RPMI8226 (cell line): ENCODE data around the gene DNAH10.

Experiments
- DNase-seq: peaks from one replicate; pipeline ENCODE4 v3.0.0-alpha.2; 2015

Gene DNAH10

DNA sequence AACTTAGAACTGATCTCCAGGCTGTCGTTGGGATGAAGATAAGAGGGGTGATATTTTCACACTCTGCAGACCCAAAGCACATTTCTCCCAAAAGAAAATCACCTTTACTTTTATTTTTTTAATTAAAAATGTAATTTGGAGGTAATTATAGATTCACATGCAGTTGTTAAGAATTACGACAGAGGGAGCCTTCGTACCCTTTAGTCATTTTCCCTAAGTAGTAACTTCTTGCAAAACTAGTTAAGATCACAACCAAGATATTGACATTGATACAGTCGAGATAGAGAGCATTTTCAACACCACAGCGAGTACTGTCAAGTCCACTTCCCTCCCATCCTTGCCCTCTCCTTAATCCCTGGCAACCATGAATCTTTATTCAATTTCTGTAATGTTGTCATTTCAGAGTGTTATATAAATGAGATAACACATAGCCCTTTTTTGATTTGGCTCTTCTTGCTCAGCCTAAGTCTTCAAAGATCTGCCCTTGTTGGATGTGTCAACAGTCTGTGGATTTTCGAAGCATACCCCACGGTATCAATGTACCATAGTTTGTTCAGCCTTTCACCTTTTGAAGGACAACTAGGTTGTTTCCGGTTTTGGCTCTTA lies 39.6 kb downstream of the DNAH10 start:
- peak; percentile 13 for DNase-seq

DNA sequence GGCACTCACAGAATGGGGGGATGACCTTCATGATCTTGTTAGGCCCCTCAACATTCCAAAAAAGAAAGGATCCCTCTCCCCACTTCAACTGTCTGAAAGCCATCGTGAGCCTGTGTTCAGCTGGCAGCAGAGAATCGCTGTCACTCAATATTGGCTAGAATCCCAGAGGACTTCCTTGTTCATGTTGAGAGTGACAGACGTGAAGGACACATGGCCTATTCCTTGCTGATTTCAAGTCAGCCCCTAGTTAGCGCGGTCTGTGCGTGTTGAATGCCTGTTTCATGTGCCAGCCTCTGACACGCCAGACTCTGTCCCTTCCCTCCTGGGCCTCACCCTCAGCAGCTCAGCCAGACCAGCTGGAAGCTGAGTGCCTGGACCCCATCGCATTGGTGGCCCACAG lies 43.1 kb downstream of the DNAH10 start:
- DNase-seq: no peak

DNA sequence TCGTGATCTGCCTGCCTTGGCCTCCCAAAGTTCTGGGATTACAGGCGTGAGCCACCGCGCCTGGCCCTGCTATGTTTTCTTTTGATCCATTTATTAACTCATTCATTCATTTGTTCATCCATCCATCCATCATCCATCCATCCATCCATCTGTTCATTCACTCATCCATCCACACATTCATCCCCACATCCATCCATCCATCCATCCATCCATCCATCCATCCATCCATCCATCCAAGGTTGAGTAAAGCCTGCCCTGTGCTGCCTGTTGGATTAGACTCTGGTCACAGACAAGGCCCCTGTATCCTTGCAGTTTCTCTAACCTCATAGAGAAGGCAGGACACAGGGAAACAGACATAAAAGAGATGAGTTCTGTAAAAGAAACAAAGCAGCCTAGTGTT lies 44.9 kb downstream of the DNAH10 start:
- no peak for DNase-seq

DNA sequence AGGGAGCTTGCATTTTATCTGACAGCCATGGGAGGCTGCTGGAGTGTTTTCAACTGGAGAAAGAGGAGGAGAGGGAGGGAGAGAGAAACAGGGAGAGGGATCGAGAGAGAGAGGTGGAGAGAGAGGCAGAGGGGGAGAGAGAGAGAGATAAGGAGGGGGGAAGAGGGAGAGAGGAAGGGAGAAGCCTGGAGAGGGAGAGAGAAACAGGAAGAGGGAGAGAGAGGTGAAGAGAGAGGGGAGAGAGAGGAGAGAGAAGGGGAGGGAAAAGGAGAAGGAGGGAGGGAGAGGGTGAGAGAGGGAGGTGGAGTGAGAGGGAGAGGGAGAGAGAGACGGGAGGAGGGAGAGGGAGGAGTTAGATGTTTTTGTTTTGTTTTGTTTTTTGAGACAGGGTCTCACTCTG lies 45.6 kb downstream of the DNAH10 start:
- no peak for DNase-seq

DNA sequence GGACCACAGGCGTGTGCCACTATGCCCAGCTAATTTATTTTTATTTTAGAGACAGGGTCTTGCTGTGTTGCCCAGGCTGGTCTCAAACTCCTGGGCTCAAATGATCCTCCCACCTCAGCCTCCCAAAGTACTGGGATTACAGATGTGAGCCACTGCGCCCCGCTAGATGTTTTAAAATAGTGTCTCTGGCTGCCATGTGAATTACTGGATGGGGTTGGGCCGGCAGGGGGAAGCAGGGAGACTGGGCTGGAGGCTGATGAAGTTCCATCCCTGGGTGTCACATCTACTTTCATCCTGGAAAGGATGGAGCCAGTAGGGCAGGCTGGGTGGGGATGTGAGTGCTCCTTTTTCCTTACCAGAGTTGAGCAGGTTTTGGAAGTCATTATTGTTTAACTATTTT lies 46.1 kb downstream of the DNAH10 start:
- DNase-seq: no peak

DNA sequence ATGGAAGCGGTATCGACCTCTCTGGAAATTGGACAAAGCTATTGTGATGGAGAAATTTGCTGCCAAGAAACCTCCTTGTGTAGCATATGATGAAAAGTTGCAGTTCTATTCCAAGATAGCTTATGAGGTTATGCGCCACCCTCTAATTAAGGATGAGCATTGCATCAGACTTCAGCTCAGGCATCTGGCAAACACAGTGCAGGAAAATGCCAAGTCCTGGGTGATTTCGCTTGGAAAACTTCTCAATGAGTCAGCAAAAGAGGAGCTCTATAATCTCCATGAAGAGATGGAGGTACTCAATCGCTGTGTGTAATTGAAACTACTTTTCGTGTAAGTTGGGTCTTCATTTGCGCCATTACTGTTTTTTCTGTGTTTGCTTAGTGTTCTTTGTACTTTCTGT lies 51.2 kb downstream of the DNAH10 start:
- DNase-seq: no peak

DNA sequence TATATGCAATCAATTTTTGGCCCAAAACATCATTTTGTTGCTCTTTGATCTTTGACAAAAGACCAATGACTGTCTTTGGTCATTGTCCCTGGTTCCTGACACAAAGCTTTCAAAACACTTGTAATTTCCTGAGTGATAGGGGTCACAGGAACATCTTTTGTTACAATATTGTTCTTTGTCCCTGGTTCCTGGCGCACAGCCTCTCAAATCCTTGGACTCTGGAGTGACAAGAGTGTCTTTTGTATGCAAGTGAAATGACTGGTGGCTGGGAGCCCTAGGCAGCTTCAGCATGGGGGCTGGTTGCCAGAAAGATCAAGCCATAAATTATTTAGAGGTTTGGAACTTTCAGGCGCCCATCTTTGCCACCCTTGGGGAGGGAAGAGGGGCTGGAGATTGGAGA lies 53.9 kb downstream of the DNAH10 start:
- no peak for DNase-seq

DNA sequence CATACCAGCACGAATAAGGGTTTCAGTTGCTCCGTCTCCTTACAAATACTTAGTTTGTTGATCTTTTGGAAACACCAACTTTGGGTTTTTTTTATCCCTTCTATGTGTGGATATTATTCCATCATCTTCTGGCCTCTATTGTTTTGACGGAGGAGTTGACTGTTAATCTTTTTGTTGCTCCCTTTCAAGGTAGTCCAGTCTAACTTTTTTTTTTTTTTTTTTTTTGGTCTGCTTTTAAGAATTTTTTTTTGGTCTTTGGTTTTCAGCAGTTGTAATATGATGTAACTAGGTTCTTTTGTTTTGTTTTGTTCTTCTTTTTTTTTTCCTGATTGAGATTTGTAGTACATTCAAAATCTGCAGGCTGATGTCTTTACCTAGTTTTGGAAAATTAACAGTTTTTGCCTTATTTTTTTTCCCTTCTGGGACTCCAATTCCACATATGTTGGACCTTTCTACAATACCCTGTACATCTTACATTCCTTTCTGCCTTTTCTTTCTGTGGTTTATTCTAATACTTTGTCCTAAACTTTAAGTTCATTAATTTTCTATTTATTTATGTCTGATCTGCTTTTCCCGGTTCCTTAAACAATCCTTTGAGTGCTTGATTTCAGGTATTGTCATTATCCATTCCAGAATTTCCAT lies 54.9 kb downstream of the DNAH10 start:
- DNase-seq: no peak

DNA sequence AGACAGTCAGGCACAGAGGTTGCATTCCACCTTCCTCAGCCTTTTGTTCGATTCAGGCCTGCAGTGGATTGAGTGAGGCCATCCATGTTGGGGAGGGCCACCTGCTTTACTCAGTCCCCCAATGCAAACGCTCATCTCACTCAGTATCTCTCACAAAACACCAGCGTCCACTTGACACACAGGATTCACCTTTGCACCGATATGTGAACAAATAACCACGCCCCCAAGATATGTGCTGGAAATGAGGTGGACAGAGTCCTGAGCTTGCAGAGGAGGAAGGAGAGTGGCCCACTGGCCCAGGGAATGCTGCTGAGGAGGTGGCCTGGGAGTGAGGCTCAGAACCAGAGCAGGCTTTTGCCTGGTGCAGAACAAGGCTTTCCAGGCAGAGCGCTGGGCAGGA lies 60.7 kb downstream of the DNAH10 start:
- DNase-seq: no peak

DNA sequence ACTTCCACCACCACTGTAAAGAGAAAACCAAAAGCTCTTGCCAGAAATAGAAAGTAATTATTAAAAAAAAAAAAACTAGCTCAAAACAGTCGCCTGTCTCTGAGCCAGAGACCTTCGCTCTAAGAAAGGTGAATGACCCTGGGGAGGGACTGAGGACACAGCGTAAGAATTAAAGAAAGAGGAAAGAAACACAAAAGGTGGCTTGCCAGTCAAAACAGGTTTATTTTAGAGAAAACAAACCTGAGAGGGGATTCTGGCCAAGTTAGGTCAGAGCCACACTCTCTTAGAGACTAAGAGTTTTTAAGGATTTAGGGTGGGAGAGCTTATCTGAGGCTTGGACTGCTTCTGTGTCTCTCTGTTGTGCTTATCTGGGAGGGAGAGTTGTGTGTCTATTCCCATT lies 66.0 kb downstream of the DNAH10 start:
- no peak for DNase-seq

DNA sequence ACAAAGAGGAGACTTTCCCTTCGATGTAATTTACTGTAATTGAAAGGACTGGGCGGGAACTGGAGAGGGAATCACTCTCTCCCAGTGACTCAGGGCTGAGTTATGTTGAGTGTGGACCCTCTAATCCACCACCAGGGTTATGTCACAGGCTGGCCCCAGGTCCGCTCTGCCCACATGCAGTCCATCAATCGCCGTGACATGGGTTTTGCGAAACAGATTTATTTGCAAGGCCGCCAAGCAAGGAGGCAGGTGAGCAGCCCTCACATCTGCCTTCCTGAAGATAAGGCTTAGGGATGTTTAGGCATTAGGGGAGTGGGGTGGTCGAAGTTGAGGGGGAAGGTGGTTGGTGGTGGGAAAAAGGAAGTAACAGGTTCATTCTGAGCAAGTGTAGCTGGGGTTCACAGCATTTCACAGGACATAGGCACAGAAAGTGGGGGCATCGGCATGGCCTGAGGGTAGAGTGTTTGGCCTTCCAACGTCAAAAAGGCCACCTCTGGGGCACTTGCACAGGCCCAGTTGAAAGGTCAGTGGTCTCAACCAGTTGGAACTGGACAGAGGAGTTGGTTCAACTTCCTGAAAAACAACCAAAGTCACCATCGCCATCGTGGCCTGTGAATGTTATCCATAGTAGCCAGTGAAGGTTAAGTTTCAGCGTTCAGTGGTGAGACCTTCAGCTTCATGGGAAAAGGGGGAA lies 66.9 kb downstream of the DNAH10 start:
- no peak for DNase-seq

DNA sequence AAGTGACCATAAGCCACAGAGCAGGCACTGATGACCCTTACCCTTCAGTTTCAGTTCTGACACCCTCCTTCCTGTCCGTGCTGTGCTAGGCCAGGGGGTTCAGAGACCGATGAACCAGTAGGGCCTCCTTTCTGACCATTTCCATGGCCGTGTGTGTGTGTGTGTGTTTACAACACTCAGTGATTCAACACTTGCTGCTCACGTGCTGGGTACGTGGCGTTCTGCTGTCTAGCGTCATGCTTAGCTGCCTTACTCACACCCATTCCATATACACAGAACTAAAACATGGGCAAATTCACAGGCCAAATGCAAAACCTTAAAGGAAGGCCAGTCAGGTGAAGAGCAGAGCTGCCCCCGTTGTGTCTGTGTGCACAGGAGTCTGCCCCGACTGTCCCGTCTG lies 67.5 kb downstream of the DNAH10 start:
- DNase-seq: no peak

DNA sequence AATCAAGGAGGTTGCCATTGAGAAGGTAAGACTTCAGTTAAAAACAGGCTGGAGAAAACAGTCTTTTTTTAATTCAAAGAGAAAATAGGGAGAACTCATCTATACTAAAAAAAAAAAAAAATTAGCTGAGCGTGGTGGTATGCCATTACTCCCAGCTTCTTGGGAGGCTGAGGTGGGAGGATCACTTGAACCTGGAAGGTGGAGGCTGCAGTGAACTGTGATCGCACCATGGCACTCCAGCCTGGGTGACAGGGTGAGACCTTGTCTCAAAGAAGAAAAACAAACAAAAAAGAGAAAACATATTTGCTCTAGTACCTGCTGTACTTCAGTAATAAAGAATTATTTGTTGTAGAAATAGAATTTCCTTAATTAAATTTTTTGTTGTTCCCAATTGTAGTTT lies 68.6 kb downstream of the DNAH10 start:
- DNase-seq: no peak

DNA sequence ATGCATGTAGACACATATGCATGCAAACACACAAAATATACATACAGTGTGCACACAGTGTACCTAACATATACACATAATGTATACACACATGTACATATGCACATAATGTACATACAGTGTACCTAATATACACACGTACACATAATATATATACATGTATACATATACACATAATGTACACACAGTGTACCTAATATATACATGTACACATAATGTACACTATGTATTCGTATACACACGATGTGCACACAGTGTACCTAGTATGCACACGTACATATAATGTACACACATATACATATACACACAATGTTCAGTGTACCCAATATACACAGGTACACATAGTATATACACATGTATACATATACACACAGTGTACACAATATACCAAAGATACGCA lies 70.0 kb downstream of the DNAH10 start:
- DNase-seq: no peak

DNA sequence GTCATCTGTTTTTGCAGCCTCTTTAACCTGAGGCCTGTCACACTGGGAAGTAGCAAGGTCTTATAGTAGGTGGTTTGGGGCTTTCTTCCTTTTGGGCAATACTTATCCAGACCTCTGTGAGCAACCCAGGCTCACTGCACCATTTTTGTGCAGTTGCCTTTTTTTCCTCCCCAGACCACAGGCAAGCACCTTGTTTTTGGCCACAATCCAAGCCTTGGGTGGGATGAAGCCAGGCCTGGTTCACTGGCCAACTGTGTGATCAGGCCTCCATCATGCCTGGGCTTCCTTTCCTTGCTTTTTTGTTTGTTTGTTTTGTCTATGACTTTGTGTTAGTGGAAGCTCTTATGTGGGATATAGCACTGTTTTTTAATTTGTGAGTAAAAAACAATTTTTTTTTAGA lies 71.7 kb downstream of the DNAH10 start:
- no peak for DNase-seq

DNA sequence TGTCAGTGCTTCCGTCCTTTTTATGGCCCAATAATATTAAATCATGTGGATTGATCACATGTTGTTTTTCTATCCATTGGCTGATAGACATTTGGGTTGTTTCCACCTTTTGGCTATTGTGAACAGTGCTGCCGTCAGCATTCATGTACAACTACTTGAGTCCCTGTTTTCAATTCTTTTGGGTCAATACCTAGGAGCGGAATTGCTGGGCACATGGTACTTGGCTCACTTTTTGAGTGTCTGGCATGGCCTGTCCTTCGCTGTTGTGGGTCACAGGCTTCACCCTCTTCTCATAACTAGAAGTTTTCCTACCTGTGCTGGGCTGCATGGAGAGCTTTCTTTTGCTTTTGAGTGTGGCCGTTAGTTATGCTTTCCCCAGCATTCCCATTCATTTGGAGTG lies 72.7 kb downstream of the DNAH10 start:
- DNase-seq: no peak

DNA sequence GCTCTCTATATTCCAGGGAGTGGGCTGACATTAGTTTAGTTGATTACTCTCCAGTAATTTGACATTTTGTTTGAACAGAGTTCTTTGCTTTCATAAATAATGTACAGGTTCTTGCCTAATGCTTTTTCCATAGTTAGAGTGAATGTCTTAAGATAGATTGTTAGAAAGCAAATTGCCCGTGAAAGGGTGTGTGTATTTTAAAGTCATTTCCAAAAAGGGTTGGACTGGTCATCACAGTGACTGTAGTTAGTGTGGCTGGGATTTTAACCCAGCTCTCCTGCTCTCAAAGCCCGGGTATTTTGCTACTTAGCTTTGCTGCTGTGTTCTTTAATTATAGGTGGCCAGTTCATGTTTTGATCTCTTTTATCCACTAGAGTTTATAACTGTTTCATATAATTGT lies 74.2 kb downstream of the DNAH10 start:
- DNase-seq: no peak

DNA sequence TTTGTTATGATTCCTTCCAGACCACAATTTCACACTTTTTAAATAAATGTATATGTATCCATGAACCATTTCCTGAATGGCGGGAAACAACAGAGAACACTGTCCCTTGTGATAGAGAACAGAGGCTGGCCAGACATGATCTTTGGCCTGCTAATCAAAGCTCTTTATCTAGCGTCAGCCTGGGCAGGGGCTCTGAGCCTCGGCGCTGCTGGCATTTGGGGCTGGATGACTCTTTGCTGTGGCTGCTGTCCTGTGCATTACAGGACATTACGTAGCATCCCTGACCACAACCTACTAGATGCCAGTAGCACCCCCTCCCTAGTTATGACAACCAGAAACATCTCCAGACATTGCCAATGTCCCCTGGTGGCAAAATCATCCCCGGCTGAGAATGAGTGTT lies 77.7 kb downstream of the DNAH10 start:
- no peak for DNase-seq

DNA sequence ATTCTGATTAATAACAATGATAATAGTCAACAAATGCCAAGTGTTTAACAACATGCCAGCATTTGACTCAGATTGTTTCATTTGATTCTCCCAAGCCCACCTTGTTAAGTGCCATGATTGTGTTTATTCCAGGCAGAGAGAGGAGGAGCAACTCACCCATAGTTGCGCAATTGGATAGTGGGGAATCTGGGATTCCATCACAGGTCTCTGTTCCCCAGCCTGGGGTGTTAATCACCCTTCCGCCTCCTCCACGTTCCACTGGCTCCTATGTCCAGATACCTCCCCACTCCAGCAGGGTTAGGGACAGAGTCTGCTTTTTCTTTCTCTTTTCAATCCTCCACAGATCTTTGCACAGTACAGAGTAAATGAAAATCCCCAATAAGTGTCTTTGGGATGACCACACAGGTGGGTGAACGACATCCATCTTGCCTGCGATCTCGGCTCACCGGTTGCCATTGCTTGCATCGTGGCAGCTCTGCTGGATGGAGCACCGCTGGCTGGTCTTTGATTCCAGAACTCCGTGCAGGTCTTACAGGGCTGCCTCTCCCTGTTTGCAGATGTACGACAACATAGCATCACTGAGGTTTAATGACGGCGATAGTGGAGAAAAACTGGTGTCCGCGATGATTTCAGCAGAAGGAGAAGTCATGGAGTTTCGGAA lies 78.8 kb downstream of the DNAH10 start:
- DNase-seq: no peak

DNA sequence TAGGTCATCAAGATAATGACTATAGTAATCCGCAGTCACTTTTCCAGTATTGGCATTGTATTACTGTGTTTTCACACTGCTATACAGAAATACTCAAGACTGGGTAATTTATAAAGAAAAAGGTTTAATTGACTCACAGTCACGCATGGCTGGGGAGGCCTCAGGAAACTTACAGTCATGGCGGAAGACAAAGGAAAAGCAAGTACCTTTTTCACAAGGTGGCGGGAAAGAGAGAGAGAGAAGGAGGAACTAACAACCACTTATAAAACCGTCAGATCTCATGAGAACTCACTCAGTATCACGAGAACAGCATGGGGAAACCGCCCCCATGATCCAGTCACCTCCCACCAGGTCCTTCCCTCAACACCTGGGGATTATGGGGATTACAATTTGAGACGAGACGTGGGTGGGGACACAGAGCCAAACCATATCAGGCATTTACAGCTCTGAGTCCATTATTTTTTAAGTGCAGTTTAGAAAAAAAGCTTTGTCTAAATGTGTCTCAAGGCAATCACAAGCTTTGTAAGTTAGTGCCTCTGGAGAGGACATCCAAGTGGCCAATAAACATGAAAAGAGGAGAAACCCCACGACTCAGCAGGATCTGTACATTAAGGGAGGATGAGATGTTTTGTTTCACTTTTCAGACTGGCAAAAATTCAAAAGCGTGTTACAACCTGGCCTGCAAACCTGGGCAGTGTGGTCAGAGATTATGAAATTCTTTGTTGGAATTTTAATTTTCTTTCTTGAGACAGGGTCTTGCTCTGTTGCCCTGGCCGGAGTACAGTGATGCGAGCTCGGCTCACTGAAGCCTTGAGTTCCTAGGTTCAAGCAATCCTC lies 82.0 kb downstream of the DNAH10 start:
- DNase-seq: peak; percentile 10

DNA sequence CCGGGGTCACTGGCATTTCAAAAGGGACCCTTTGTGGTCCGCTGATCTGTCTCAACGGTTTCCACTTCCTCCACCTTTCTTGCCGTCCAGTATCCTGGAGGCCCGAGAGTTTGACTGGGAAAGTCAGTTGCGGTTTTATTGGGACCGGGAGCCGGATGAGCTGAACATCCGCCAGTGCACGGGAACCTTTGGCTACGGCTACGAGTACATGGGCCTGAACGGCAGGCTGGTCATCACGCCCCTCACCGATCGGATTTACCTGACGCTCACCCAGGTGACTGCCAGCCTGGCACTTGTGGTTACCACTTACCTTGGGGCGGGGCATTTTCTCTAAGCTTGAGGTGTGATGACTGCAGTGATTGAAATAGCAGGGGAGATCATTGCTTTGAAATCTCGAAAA lies 83.8 kb downstream of the DNAH10 start:
- no peak for DNase-seq

DNA sequence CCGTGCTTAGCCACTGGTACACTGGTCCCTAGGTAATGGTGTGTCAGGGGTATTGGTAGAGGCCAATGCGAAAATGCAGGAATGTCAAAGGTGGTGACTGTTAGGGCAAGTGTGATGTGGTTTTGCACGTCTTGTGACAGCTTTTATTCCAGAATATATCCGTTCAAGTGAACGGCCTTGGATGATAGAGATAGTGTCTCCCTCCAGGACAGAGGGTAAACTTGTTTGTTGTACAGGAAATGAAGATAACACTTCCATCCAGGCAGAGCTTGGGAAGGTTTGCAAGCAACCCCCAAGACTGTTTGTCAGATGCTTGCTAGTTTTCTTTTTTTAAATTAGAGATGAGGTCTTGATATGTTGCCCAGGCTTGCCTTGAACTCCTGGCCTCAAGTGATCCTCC lies 84.2 kb downstream of the DNAH10 start:
- DNase-seq: no peak

DNA sequence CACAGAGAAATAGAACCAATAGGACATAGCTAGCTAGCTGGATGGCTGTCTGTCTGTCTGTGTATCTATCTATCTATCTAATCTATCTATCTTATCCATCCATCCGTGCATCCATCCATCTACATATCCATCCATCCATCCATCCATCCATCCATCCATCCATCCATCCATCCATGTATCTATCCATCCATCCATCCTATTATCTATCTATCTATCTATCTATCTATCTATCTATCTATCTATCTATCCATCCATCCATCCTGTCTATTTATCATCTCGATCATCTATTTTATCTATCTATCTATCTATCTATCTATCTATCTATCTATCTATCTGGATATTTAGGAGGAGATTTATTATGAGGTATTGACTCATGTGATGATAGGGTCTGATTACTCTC lies 84.9 kb downstream of the DNAH10 start:
- no peak for DNase-seq
